ENCODE measurements around the gene HOXD8.

HOXD8 gene

GRCh38 chr2:176103742-176104315 lies 25.7 kb upstream of the HOXD8 start:
- FAIRE-seq (no peak), DNase-seq (ENCODE audit: insufficient read length, low spot score) (no peak)
- TF ChIP-seq POLR2A (IDR thresholded peaks at IDR 0.05; ENCODE audit: low read depth, low read length) = 0 out of 2 replicates have a peak, but pooled peaks have one; percentile 17

DNA sequence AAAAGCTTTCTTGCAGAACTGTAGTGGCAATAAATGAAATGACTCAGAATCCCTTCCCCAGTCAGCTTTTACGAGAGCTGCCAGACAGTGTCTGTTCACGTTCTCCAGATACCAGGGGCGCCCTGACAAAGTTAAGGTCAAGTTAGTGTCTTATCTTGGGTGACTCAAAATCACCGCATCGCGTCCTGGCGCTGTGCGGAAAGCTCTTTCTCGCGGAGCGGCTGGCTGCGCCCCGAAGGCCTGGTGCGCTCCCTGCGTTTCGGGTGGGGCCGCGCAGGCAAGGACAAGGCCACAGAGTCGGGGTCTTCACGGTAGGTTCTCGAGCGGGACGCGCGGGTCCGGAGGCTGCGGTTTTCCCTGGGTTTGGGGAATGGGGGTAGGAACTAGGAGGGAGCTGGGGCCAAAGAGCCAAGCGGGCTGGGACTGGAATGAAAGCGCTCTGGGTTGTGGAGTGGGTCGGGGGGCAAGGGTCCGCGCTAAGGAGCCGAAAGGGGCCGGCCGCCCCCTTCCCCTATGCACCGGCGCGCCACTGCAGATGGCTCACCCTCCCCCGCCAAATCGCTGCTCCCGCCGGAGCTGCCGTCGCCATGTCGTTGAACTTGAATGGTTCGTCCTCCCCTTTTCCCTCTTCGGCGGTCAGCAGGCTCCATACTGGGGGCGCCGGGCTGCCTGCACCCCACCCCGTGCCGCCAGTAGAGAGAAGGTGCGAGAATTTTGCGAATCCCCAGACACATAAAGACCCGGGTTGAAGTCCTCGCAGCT lies 25.0 kb upstream of the HOXD8 start:
- peak; percentile 92 for DNase-seq (ENCODE audit: insufficient read length, low spot score)

GRCh38 chr2:176105078-176105729 lies 24.3 kb upstream of the HOXD8 start:
- FAIRE-seq (no peak), DNase-seq (ENCODE audit: insufficient read length, low spot score) (peak; percentile 69)
- TF ChIP-seq POLR2A (IDR thresholded peaks at IDR 0.05; ENCODE audit: low read depth, low read length) = peak; percentile 59

More for the DNA sequence above, 25.0 kb upstream of the HOXD8 start:
- peak; percentile 52 for FAIRE-seq
- peak; percentile 76 for TF ChIP-seq POLR2A (IDR thresholded peaks at IDR 0.05; ENCODE audit: low read depth, low read length)

- no peak for TF ChIP-seq POLR2A (IDR thresholded peaks at IDR 0.05; ENCODE audit: low read depth, low read length)
- no peak for FAIRE-seq
These were observed 23.6 kb upstream of the HOXD8 start for GRCh38 chr2:176105730-176106580.

GRCh38 chr2:176106581-176107539 lies 22.6 kb upstream of the HOXD8 start, which contains the start of gene HOXD11:
Gene HOXD11 (plus strand): TSS chr2:176107280. CDS start chr2:176107356, 76 bp downstream.
- TF ChIP-seq POLR2A (IDR thresholded peaks at IDR 0.05; ENCODE audit: low read depth, low read length) = no peak
- FAIRE-seq (peak; percentile 30), DNase-seq (ENCODE audit: insufficient read length, low spot score) (peak; percentile 90)

More at GRCh38 chr2:176105730-176106580, 23.6 kb upstream of the HOXD8 start:
- no peak for DNase-seq (ENCODE audit: insufficient read length, low spot score)

GRCh38 chr2:176107731-176108181 lies 21.7 kb upstream of the HOXD8 start:
- DNase-seq (ENCODE audit: insufficient read length, low spot score) = no peak
- TF ChIP-seq POLR2A (IDR thresholded peaks at IDR 0.05; ENCODE audit: low read depth, low read length) = no peak
- FAIRE-seq = no peak

- FAIRE-seq (no peak), DNase-seq (ENCODE audit: insufficient read length, low spot score) (no peak)
- TF ChIP-seq POLR2A (IDR thresholded peaks at IDR 0.05; ENCODE audit: low read depth, low read length) = no peak
These were observed 20.2 kb upstream of the HOXD8 start for GRCh38 chr2:176109192-176109901.

DNA sequence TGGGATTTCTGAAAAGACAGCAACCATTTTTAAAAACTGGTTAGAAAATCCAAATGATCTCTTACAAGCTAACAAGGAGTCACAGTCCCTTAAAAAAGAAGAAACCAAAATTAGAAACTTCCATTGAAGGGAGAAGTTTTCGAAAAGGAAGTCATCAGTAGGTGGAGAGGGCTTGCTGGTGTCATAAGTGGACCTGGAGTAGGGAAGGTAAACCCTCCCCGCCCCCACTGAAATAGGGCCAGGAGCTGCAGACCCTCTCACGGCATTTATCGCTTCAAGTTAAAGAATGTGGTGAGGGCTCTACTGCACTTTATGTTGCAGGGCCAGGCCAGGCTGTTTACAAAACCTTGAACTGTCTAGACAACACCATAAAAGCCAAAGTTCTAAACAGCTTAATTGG lies 19.6 kb upstream of the HOXD8 start:
- TF ChIP-seq POLR2A (IDR thresholded peaks at IDR 0.05; ENCODE audit: low read depth, low read length) = no peak
- no peak for FAIRE-seq
- DNase-seq (ENCODE audit: insufficient read length, low spot score) = no peak

- no peak for TF ChIP-seq POLR2A (IDR thresholded peaks at IDR 0.05; ENCODE audit: low read depth, low read length)
- DNase-seq (ENCODE audit: insufficient read length, low spot score) (no peak), FAIRE-seq (no peak)
These were observed 18.8 kb upstream of the HOXD8 start for GRCh38 chr2:176110415-176111308.

GRCh38 chr2:176111309-176111663 lies 18.2 kb upstream of the HOXD8 start:
- TF ChIP-seq POLR2A (IDR thresholded peaks at IDR 0.05; ENCODE audit: low read depth, low read length) = no peak
- DNase-seq (ENCODE audit: insufficient read length, low spot score) (no peak), FAIRE-seq (no peak)

DNA sequence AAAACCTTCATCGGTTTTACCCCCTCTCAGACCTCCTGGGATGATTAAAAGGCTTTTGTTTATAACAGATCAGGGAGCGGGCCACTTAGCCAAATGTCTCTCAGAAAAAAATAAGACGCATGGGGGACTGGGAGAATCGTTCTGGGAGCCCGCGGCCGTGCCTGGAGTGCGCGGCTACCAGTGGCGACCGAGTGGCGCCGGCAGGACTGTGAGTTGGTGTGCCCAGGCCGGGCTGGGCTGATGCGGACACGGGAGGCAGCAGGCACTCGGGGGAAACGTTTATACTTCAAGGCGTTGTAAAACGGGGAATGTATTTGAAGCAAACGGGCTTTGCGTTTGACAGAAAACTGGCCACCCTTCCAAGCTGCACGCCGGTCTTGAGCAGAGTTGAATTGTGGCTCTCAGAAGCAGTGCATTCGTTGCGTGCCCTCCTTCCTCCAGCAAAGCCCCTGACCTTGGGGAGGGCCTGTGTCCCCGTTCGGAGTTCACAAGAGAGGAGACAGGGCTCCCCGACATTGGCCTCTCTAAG lies 17.6 kb upstream of the HOXD8 start:
- FAIRE-seq (no peak), DNase-seq (ENCODE audit: insufficient read length, low spot score) (no peak)
- TF ChIP-seq POLR2A (IDR thresholded peaks at IDR 0.05; ENCODE audit: low read depth, low read length) = no peak

Data from H54 (cell line).